ENCODE measurements around the gene OR6B2.
"Not testable (repeated sequence)": the region's sequence is repeated elsewhere in the genome, so short reads cannot be mapped to it uniquely, and the experiment has no call there.

The OR6B2 gene

GRCh38 chr2:240030379-240031094, at the start of gene OR6B2:
Gene OR6B2, minus strand, starts transcription at chr2:240030429. Its CDS starts 0 bp downstream, at chr2:240030429.
- DNase-seq: no peak

GRCh38 chr2:240078631-240079030, 48.4 kb upstream of the OR6B2 start:
- DNase-seq: no peak

DNA sequence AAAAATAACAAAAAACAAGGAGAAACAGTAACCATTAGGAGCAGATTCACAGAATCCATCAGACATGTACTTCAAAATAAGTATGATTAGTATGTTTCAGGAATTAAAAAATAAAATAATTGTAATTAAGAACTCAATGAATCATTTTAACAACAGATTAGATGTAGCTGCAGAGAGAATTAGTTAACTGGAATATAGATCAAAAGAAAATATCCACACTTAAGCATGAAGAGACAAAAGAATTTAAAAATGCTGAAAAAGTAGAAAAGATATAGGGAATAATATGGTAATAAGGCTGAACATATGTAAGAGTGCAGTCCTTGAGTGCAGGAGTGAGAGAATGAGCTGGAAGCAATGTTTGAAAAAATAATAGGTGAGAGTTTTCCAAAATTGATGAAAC, 47.2 kb upstream of the OR6B2 start:
- no peak for DNase-seq

- no peak for DNase-seq
Measured at GRCh38 chr2:240074545-240074944, 44.3 kb upstream of the OR6B2 start.

DNA sequence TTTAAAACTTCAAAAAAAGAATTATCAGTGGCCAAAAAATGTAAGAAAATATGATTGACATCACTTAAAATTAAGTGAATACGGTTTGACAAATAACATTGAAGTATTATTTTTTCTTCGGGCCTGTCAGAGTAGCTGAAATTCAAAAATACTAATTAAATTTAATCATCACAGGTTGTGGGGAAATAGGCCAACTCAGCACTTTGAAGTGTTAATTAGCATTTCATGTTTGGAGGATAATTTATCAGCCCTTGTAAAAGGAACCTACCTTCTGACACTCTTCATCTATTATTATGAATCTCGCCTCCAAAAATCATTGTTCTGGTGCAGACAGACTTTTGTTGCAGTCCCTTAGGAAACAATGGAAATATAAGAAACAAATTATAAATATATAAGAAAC, 40.7 kb upstream of the OR6B2 start:
- DNase-seq: no peak

- no peak for DNase-seq
Measured at GRCh38 chr2:240069829-240070228, 39.6 kb upstream of the OR6B2 start.

GRCh38 chr2:240068193-240068592, 38.0 kb upstream of the OR6B2 start:
- DNase-seq: no peak

GRCh38 chr2:240066489-240066888, 36.3 kb upstream of the OR6B2 start:
- no peak for DNase-seq

DNA sequence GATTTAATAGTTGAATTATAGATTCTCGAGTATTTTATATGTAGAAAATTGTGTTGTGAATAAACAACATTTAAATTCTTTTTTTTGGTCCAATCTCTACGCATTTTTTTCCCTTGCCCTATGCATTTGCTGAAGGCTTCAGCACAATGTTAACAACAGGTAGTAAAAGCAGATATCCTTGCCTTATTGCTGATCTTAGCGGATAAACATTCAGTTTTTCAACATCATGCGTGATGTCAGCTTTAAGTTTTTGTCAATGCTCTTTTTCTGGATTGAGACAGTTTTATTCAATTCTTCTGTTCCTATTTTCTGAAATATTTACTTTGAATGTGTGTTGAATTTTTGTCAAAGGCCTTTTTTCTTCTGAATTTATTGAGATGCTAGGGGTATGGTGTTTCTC, 34.7 kb upstream of the OR6B2 start:
- DNase-seq: no peak

GRCh38 chr2:240060977-240061591, 30.9 kb upstream of the OR6B2 start:
- peak; percentile 6 to 20 for DNase-seq

DNA sequence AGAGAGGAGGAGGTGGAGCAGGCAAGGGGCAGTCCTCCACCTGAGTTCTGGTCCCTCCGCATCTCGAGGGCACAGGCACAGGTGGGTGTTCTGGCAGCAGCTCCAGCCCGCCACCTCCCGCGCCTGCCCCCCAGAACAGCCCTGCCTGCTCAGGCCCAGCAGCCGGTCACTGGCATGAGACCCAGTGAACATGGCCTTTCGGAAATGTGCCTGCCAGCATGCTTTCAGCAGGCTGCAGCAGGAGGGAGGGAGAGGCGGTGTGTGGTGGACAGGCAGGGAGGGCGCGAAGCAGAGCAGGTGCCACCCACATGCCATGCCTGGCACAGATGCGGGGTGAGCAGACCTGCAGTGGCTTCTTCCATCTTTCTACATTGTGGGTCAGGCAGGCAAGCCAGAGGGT, 26.4 kb upstream of the OR6B2 start:
- DNase-seq: no peak

DNA sequence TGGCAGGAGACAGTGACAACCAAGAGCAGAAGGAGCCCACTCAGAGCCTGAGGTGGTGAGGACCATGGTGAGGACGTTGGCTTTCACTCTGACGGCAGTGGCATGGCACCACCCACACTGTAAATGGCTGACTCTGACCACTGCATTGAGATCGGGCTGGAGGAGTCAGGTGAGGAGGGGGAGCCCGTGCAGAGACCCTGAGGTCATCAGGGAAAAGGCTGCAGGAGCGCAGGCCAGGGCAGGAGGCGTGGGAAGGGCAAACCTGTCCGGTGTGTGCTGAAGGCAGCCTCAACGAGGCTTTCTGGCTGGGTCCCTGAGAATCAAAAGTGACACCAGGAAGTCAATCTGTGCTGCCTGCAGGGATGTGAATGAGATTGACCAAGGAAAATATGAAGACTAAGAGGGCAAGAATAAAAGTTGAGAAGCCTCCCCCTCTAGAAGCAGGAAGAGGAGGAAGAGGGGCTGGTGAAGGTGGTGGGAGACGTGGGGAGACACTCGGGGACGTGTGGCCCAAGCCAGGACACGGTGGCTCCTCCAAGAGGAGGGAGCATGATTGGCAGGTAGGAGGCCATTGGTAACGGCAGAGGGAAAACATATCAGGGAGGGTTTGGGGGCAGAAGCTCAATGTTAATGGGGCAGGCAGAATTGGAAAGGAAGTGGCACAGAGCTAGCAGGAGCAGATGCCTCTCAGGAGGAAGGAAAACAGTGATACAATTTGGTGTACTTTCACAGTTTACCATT, 25.1 kb upstream of the OR6B2 start:
- DNase-seq: no peak

- DNase-seq: no peak
Measured at GRCh38 chr2:240053173-240054155, 23.2 kb upstream of the OR6B2 start, which contains the start of gene OR6B3. Gene OR6B3, minus strand, starts transcription at chr2:240053521.

- DNase-seq: no peak
Measured at GRCh38 chr2:240052524-240052923, 22.3 kb upstream of the OR6B2 start.

- no peak for DNase-seq
Measured at GRCh38 chr2:240051697-240052096, 21.5 kb upstream of the OR6B2 start.

DNA sequence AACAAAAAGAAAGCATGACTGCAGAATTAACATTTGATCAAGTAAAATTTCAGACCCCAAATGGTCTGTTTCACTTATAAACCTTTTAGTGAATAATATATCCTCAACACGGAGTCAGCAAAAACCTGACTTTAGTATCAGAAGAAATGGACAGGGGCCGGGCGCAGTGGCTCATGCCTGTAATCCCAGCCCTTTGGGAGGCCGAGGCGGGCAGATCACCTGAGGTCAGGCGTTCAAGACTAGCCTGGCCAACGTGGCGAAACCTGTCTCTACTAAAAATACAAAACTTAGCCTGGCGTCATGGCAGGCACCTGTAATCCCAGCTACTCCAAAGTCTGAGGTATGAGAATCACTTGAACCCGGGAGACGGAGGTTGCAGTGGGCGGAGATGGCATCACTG, 20.0 kb upstream of the OR6B2 start:
- no peak for DNase-seq

DNA sequence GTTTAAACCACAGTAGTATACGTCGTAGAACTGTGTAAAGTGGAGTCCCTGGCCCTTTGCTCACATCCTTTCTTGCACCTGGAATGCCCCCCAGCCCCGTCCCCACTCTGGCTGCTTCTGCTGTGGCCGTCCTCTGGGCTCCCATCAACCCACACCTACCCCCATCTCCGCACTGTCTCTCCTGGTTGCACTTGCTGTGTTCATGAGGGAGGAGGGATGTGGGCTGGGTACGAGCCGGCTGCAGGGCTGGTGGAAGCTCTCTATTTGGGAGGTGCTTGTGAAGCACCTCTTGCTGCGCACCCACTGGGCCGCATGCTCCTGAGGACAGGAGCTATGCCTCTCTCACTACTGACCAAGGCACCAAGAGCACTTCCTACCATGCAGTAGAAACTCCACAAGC, 18.0 kb upstream of the OR6B2 start:
- no peak for DNase-seq

DNA sequence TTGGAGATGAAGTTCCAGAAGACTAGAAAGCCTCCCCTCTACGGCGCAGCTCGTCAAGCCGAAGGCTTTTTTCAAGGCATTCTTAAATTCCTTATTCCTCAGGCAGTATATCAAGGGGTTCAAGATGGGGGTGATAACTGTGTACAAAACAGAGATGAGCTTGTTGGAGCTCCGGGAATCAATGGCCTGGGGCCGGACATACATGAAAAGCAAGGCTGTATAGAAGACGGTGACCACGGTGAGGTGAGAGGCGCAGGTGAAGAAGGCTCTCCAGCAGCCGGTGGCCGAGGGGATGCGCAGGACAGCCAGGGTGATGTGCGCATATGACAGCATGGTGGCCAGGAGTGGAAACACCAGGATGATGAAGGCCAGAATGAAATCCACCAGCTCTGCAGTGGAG, 14.9 kb upstream of the OR6B2 start:
- DNase-seq: no peak

- not testable (repeated sequence) for DNase-seq
Measured at GRCh38 chr2:240044096-240044495, 13.9 kb upstream of the OR6B2 start.

DNA sequence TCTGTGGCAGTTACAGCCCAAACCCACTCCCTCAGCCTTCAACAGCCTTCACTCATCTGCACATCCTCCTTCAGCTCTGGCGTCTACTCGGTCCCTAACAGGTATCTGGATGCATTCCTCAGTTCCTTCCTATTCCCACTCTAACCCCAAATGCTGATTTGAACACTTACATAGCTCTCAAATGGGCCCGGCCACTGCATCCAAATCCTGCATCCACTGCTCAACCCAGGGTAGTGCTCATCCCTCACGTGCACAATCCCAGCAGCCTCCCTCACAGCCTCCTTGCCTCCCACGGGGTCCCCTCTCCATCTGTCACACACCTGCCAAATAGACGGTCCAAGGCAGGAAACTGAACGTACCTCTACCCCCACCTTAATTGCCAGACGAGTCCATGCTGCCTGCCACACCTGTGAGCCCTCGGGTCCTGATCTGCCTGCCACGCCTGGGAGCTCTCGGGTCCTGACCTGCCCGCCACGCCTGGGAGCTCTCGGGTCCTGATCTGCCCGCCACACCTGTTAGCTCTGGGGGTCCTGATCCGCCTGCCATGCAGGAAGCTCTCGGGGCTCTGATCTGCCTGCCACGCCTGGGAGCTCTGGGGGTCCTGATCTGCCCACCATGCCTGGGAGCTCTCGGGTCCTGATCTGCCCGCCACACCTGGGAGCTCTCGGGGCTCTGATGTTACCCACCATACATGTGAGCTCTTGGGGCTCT, 13.2 kb upstream of the OR6B2 start:
- DNase-seq: no peak

DNA sequence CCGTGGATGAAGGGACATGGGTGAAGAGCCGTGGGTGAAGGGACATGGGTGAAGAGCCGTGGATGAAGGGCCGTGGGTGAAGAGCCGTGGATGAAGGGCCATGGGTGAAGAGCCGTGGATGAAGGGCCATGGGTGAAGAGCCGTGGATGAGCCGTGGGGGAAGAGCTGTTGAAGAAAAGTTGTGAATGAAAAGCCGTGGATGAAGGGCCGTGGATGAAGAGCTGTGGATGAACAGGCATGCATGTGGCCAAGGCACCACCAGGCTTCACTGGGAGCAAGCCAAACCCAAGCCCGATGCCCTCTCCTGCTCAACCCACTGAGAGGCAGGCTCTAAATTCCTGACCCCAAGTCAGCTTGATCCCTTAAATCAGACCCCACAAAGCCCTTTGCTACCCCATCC, 12.5 kb upstream of the OR6B2 start:
- no peak for DNase-seq

DNA sequence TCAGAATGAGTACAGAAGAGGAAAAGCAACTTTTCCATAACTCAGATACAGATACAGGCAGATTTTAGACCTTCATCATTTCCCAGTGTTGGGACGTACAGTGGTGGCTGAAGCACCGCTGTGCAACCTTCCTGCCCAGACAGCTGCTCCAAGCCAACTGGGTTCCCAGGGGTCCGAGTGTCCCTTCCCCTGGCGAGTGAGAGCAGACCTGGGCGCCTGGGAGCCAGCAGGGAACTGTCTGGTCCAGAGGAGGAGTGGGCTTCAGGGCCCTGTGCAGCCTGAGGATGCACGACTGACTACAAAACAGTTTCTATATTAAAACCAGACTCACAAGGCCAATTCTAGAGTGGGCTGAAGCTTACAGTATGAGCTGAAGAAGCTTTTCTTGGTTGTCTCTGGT, 11.1 kb upstream of the OR6B2 start:
- DNase-seq: no peak

Data from Kasumi-1 (cell line).